ENCODE data around the gene PANK2.
"Not testable (repeated sequence)": the region's sequence is repeated elsewhere in the genome, so short reads cannot be mapped to it uniquely, and the experiment has no call there.

The PANK2 gene

DNA sequence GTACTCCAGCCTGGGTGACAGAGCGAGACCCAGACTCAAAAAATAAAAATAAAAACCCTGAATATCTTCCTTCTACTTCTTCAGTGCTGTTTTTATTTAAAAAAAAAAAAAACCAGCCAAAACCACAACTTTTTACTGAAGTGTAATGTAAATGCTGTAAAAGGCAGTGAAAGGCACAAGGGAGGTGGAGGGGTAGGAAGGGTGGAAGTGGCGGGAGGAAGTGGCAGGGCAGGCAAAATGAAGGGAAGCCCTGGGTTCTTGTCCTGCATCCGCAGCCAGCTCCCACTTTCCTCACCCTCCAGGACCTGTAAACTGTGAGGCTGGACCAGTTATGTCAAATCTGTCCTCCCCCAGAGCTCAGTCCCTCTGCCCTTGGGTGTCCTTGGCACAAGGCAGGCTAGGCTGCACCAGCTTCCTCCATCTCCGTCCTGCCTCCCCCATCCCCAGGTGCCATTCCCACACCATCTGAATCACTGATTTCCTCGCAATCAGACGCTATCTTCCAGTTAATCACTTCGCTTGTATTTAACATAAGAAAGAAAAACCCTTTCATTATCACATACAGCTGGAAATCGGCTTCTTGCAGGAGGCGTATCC is 13.7 kb upstream of the PANK2 start:
- TF ChIP-seq ARNT (IDR thresholded peaks at IDR 0.05) (no peak), LEF1 (IDR thresholded peaks at IDR 0.05; ENCODE audit: borderline replicate concordance) (no peak), SP1 (IDR thresholded peaks at IDR 0.05) (no peak), ELF4 (IDR thresholded peaks at IDR 0.05) (no peak), L3MBTL2 (conservative IDR thresholded peaks at IDR 0.05) (no peak), NFRKB (IDR thresholded peaks at IDR 0.05) (no peak), ZNF384 (IDR thresholded peaks at IDR 0.05) (no peak), BHLHE40 (IDR thresholded peaks at IDR 0.05; ENCODE audit: borderline replicate concordance) (no peak)
- no peak for DNase-seq (ENCODE audit: extremely low spot score)
- ChIA-PET POLR2A (interaction anchor here (1.1 to 1.2 kb wide), 2 partner anchors 12 to 89 kb away, joined by 3 to 4 read pairs; partner anchors contain the start of gene CENPB), CTCF (interaction anchor here (0.6 to 0.7 kb wide), 2 partner anchors 27 to 519 kb away, joined by 3 read pairs; no protein-coding TSS in a partner anchor)

DNA sequence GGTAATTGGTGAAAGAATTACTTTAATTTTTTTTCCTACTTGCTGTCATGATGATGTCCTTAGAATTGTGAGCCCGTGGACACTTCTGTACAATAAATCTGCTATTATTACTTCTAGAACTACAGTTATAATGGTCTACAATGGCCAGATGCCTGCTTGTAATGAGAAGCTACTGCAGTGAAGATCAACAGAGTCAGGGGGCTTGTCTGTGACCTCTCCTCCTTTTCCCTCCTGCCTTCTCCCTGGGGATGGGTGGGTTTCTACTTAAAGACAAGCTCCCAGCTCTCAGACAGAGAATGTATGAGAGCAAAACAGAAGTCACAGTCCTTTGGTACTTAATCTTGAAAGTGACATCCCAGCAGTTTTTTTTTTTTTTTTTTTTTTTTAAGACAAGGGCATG is 13.2 kb upstream of the PANK2 start:
- CTCF ChIA-PET, result no interaction called here
- no peak for TF ChIP-seq FOXK2 (IDR thresholded peaks at IDR 0.05)
- TF ChIP-seq TARDBP (IDR thresholded peaks at IDR 0.05), result no peak
- TF ChIP-seq HDGF (IDR thresholded peaks at IDR 0.05; ENCODE audit: borderline replicate concordance), result no peak
- TF ChIP-seq ARNT (IDR thresholded peaks at IDR 0.05), result no peak
- TF ChIP-seq LEF1 (IDR thresholded peaks at IDR 0.05; ENCODE audit: borderline replicate concordance), result no peak
- no peak for TF ChIP-seq L3MBTL2 (conservative IDR thresholded peaks at IDR 0.05)
- no peak for TF ChIP-seq ELF4 (IDR thresholded peaks at IDR 0.05)
- TF ChIP-seq CTBP1 (IDR thresholded peaks at IDR 0.05; ENCODE audit: borderline replicate concordance), result no peak
- TF ChIP-seq FOXA1 (IDR thresholded peaks at IDR 0.05), result no peak
- no peak for TF ChIP-seq ZNF384 (IDR thresholded peaks at IDR 0.05)
- TF ChIP-seq, protein P1, sequence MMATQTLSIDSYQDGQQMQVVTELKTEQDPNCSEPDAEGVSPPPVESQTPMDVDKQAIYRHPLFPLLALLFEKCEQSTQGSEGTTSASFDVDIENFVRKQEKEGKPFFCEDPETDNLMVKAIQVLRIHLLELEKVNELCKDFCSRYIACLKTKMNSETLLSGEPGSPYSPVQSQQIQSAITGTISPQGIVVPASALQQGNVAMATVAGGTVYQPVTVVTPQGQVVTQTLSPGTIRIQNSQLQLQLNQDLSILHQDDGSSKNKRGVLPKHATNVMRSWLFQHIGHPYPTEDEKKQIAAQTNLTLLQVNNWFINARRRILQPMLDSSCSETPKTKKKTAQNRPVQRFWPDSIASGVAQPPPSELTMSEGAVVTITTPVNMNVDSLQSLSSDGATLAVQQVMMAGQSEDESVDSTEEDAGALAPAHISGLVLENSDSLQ (IDR thresholded peaks at IDR 0.05), result no peak
- TF ChIP-seq FOXM1 (IDR thresholded peaks at IDR 0.05; ENCODE audit: borderline replicate concordance), result no peak
- no peak for TF ChIP-seq BHLHE40 (IDR thresholded peaks at IDR 0.05; ENCODE audit: borderline replicate concordance)
- TF ChIP-seq SUZ12 (IDR thresholded peaks at IDR 0.05), result no peak
- TF ChIP-seq SP1 (IDR thresholded peaks at IDR 0.05), result no peak
- POLR2A ChIA-PET, result interaction anchor here (1.2 kb wide), 1 partner anchor 12 kb away, joined by 3 read pairs; no protein-coding TSS in a partner anchor

DNA sequence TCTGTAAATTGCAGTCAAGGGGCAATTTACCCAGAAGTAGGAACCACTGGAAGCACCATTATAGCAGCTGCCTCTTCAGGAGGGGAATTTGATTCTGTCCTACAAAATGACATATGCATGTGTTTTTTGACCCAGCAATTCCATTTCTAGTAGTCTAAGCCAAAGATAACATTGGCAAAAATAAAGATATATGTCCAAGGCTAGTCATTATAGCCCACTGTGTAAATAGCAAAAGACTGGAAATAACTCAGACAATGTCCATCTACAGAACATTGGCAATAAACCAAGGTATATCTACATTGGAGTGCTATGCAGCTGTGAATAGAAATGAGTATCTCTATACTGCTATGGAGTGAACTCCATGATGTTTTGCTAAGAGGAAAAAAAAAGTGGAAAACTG is 12.5 kb upstream of the PANK2 start:
- POLR2A ChIA-PET, result no interaction called here
- TF ChIP-seq LEF1 (IDR thresholded peaks at IDR 0.05; ENCODE audit: borderline replicate concordance) (no peak), ELF4 (IDR thresholded peaks at IDR 0.05) (no peak), FOXA1 (IDR thresholded peaks at IDR 0.05) (no peak), SUZ12 (IDR thresholded peaks at IDR 0.05) (no peak), ARNT (IDR thresholded peaks at IDR 0.05) (no peak), TARDBP (IDR thresholded peaks at IDR 0.05) (no peak), HDGF (IDR thresholded peaks at IDR 0.05; ENCODE audit: borderline replicate concordance) (no peak), NFRKB (IDR thresholded peaks at IDR 0.05) (no peak), ZNF384 (IDR thresholded peaks at IDR 0.05) (no peak), L3MBTL2 (conservative IDR thresholded peaks at IDR 0.05) (no peak)
- DNase-seq (ENCODE audit: extremely low spot score), result no peak
- CTCF ChIA-PET, result no interaction called here

More for the DNA sequence above, 13.2 kb upstream of the PANK2 start:
- no peak for DNase-seq (ENCODE audit: extremely low spot score)

DNA sequence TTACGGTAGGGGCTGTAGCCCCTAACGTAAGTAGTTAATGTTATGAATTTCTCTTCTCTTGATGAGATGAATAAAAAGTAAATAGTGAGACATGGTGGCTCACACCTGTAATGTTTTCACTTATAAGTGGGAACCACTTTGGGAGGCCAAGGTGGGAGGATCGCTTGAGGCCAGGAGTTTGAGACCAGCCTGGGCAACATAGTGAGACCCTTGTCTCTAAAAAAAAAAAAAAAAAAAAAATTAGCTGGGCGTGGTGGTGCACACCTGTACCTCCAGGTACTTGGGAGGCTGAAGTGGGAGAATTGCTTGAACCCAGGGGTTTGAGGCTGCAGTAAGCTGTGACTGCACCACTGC is 10.3 kb upstream of the PANK2 start:
- POLR2A ChIA-PET; CTCF ChIA-PET; DNase-seq (ENCODE audit: extremely low spot score): not testable (repeated sequence)

DNA sequence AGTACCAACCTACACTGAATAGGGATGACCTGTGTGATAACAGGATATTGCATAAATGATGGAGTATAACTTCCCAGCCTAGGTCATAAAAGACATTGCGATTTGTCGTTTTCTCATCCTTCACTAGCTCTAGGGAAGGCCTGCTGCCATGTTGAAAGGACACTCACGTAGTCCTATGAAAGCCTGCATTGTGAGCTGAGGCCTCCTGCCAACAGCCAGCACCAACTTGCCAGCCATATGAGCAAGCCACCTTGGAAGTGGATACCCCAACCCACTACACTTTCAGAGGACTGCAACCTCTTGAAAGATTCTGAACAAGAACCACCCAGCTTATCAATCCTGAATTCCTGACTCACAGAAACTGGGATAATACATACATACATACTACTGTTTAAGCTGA is 3.5 kb upstream of the PANK2 start:
- CTCF ChIA-PET, result no interaction called here
- TF ChIP-seq, protein P1 (IDR thresholded peaks at IDR 0.05), result no peak
- TF ChIP-seq ARNT (IDR thresholded peaks at IDR 0.05), result no peak
- no peak for TF ChIP-seq LEF1 (IDR thresholded peaks at IDR 0.05; ENCODE audit: borderline replicate concordance)
- TF ChIP-seq NFRKB (IDR thresholded peaks at IDR 0.05), result no peak
- TF ChIP-seq FOXA1 (IDR thresholded peaks at IDR 0.05), result no peak
- no peak for TF ChIP-seq BHLHE40 (IDR thresholded peaks at IDR 0.05; ENCODE audit: borderline replicate concordance)
- TF ChIP-seq FOXK2 (IDR thresholded peaks at IDR 0.05), result no peak
- TF ChIP-seq L3MBTL2 (conservative IDR thresholded peaks at IDR 0.05), result no peak
- TF ChIP-seq ELF4 (IDR thresholded peaks at IDR 0.05), result no peak
- TF ChIP-seq TARDBP (IDR thresholded peaks at IDR 0.05), result no peak
- no peak for TF ChIP-seq SUZ12 (IDR thresholded peaks at IDR 0.05)
- TF ChIP-seq ZNF384 (IDR thresholded peaks at IDR 0.05), result no peak
- TF ChIP-seq HDGF (IDR thresholded peaks at IDR 0.05; ENCODE audit: borderline replicate concordance), result no peak
- no peak for TF ChIP-seq CTBP1 (IDR thresholded peaks at IDR 0.05; ENCODE audit: borderline replicate concordance)
- no peak for DNase-seq (ENCODE audit: extremely low spot score)
- POLR2A ChIA-PET, result interaction anchor here (0.6 kb wide), 1 partner anchor 98 kb away, joined by 3 read pairs; no protein-coding TSS in a partner anchor

DNA sequence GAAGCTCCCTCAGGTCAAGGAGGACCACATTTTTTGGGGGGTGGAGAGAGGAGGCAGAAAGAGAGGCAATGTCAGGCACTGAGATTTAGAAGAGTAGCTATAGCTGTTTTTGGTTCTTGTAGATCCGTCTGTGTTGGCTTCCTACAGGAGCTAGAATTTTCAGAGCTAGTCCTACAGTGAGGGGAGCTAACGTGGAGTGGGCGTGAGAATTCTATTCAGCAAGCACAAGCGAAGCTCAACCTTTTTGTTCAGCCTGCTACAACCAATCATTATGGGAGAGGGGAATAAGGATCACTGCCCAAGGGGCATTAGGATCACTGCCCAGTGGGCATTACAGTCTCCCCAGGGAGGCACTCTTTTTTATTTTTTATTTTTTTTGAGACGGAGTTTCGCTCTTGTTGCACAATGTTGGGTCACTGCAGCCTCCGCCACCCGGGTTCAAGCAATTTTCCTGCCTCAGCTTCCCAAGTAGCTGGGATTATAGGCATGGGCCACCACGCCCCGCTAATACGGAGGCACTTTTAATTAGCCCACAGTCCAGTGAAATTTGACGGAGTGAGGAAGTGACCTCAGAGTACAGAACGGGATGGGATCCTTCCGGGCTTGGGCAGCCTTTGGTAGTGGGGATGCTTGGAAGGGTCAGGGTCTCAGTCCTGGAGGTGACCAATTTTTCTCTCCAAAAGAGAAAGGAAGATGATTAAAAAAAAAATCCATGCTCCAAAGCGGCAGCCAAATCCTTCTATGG is 1.1 kb upstream of the PANK2 start:
- POLR2A ChIA-PET, result interaction anchor here (0.7 to 1.0 kb wide), 2 partner anchors 12 to 128 kb away, joined by 3 read pairs; no protein-coding TSS in a partner anchor
- no peak for DNase-seq (ENCODE audit: extremely low spot score)
- CTCF ChIA-PET, result interaction anchor here (0.5 to 0.7 kb wide), 2 partner anchors 78 to 121 kb away, joined by 4 read pairs; no protein-coding TSS in a partner anchor
- TF ChIP-seq SUZ12 (IDR thresholded peaks at IDR 0.05), result no peak
- TF ChIP-seq FOXM1 (IDR thresholded peaks at IDR 0.05; ENCODE audit: borderline replicate concordance), result no peak
- no peak for TF ChIP-seq ELF4 (IDR thresholded peaks at IDR 0.05)
- TF ChIP-seq TARDBP (IDR thresholded peaks at IDR 0.05), result no peak
- no peak for TF ChIP-seq FOXK2 (IDR thresholded peaks at IDR 0.05)
- TF ChIP-seq BHLHE40 (IDR thresholded peaks at IDR 0.05; ENCODE audit: borderline replicate concordance), result no peak
- no peak for TF ChIP-seq SP1 (IDR thresholded peaks at IDR 0.05)
- no peak for TF ChIP-seq CTBP1 (IDR thresholded peaks at IDR 0.05; ENCODE audit: borderline replicate concordance)
- no peak for TF ChIP-seq ARNT (IDR thresholded peaks at IDR 0.05)
- TF ChIP-seq LEF1 (IDR thresholded peaks at IDR 0.05; ENCODE audit: borderline replicate concordance), result no peak
- TF ChIP-seq NFRKB (IDR thresholded peaks at IDR 0.05), result no peak

All from HEK293T (cell line).